Adrenal gland (tissue), 12 donors: ENCODE data around the gene FBL. TPM values are rescaled to one million over a fixed set of nuclear protein-coding genes. Genes with fewer than 3 reads are reported as not detected.

ENCODE experiments used
- DNase-seq, 7 donors: peaks; one replicate each; pipeline ENCODE4 v3.0.0-alpha.2; 2019 to 2020
- H3K27ac ChIP-seq, 5 donors: fragments of 200-600 bp; sonication (generic) in 4 of 5; 1 replicate in 3 of 5; 2 replicates in 2 of 5; pipeline versions ENCODE4 v1.5.1 to v1.8.0; 2016 to 2020; ENCODE audit warnings: mild to moderate bottlenecking in 1 of 5
- H3K27me3 ChIP-seq: fragments of 200-600 bp; 2 replicates; pipeline ENCODE4 v1.8.0; 2021
- H3K36me3 ChIP-seq, 2 donors: fragments of 200-600 bp; replicated peaks in 1 of 2; 1 replicate in 1 of 2; 2 replicates in 1 of 2; pipeline versions ENCODE4 v1.5.1 to v1.8.0; 2018 to 2022
- H3K4me1 ChIP-seq, 2 donors: fragments of 200-600 bp; replicated peaks in 1 of 2; 1 replicate in 1 of 2; 2 replicates in 1 of 2; pipeline versions ENCODE4 v1.5.1 to v1.8.0; 2018 to 2021
- H3K4me3 ChIP-seq, 4 donors: fragments of 200-600 bp; sonication (generic) in 3 of 4; one replicate each; pipeline ENCODE4 v1.5.1; 2016 to 2018
- H3K9me3 ChIP-seq, 3 donors: fragments of 200-600 bp; sonication (generic) in 1 of 3; replicated peaks in 1 of 3; 1 replicate in 2 of 3; 2 replicates in 1 of 3; pipeline versions ENCODE4 v1.5.1 to v1.8.0; 2016 to 2021
- CTCF ChIP-seq, 6 experiments: fragments of 450-650 bp in 4 of 6; fragments of 200-600 bp in 2 of 6; sonication (generic) in 1 of 6; IDR thresholded peaks; 1 replicate in 5 of 6; 2 replicates in 1 of 6; pipeline versions ENCODE4 v1.5.1 to v1.8.0; 2016 to 2021; ENCODE audit warnings: antibody characterized with exemption in 6 of 6, mild to moderate bottlenecking in 2 of 6, moderate library complexity in 1 of 6
- POLR2A ChIP-seq, 2 donors: fragments of 450-650 bp; IDR thresholded peaks; one replicate each; pipeline ENCODE4 v1.6.1; 2017; ENCODE audit warnings: antibody characterized with exemption in 2 of 2, mild to moderate bottlenecking in 2 of 2, moderate library complexity in 1 of 2
- WGBS, 4 donors: extraction: QIAGEN DNeasy Blood & Tissue Kit in 2 of 4; methylation state at CpG; one replicate each; pipeline versions ENCODE4 v1.1.5 to v1.1.7; 2013 to 2017; 5-methylcytosine and 5-hydroxymethylcytosine counted together
- intact Hi-C, 2 donors: fragments of 100-400 bp; cut with DNase I; formaldehyde crosslinking; loops; one replicate each; pipeline versions ENCODE4 v1.14.1 to v1.15.0; 2022 to 2023
- polyA plus RNA-seq, 3 donors: library from polyadenylated mRNA; stranded (reverse); fragments of 200-250 nt in 2 of 3; fragments of 350-450 nt in 1 of 3; fragmentation: Illumina TruSeq in 1 of 3; extraction: RNeasy Lipid Tissue Mini Kit (QIAGEN cat#74804) in 1 of 3; gene quantifications; one replicate each; pipeline ENCODE4 v1.2.3, GENCODE V29; 2013 to 2014
- total RNA-seq, 9 donors: library from RNA; depleted of rRNA in 4 of 9; stranded (reverse); fragments of >200 nt in 4 of 9; fragments of 120-200 nt in 1 of 9; fragmentation: NEBNext Ultra II Directional in 1 of 9; extraction: Animal tissue kit (Norgen Biotek cat#: 25700) in 1 of 9; gene quantifications; one replicate each; pipeline versions ENCODE4 v1.1.0 to v1.2.4, GENCODE V29; 2013 to 2023
- donor health status: healthy with polysubstance abuse.
- donor health status: Bipolar disorder and iron deficiency.
- donor health status: DM: yes; HTN: yes; CAD: no.
- donor health status: DM: no; HTN: no; CAD: no.
- donor health status: DM: no; HTN: no; CAD: no.
- donor health status: DM: yes; HTN: yes; CAD: no.

FBL gene
- total and polyA plus RNA-seq, 12 donors: 52.4 to 228 (median 114) TPM

- H3K36me3 ChIP-seq: no peaks in the 10 kb centered on the region
- WGBS, 4 donors: 80 to 90% (median 89%) methylated on average over 2 of the region's 2 CpGs
- no peaks in the 10 kb centered on the region for H3K4me1 ChIP-seq
- TF ChIP-seq CTCF (IDR thresholded peaks at IDR 0.05) (no peak), POLR2A (IDR thresholded peaks at IDR 0.05) (no peak)
- no peak overlapping the region for H3K27ac ChIP-seq
- no peaks in the 10 kb centered on the region for H3K27me3 ChIP-seq
- H3K9me3 ChIP-seq: no peaks in the 10 kb centered on the region
- no peak overlapping the region for H3K4me3 ChIP-seq
- DNase-seq: no peak
- intact Hi-C loops: no loop called here
Measured at GRCh38 chr19:39865186-39865585, 19.0 kb upstream of the FBL start.

DNA sequence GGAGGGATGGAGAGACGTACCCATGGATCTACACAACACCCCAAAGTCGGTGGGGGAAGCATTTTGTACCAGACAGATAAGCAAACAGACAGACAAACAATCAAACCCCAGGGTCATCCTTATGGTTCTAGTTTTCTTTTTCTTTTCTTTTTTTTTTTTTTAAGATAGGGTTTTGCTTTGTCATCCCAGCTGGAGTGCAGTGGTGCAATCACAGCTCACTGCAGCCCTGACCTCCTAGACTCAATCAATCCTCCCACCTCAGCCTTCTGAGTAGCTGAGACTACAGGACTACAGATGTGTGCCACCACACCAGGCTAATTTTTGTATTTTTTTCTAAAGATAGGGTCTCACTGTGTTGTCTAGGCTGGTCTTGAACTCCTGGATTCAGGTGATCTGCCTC, 17.9 kb upstream of the FBL start:
- Histone ChIP-seq H3K4me3 (no peak overlapping the region), H3K9me3 (no peaks in the 10 kb centered on the region), H3K27me3 (no peaks in the 10 kb centered on the region), H3K27ac (no peak overlapping the region), H3K36me3 (no peaks in the 10 kb centered on the region), H3K4me1 (no peaks in the 10 kb centered on the region)
- 61 to 82% (median 69%) methylated on average over 2 of the region's 2 CpGs for WGBS, 4 donors
- no peak for DNase-seq
- intact Hi-C loops: no loop called here
- no peak for TF ChIP-seq POLR2A (IDR thresholded peaks at IDR 0.05)
- no peak for TF ChIP-seq CTCF (IDR thresholded peaks at IDR 0.05)

DNA sequence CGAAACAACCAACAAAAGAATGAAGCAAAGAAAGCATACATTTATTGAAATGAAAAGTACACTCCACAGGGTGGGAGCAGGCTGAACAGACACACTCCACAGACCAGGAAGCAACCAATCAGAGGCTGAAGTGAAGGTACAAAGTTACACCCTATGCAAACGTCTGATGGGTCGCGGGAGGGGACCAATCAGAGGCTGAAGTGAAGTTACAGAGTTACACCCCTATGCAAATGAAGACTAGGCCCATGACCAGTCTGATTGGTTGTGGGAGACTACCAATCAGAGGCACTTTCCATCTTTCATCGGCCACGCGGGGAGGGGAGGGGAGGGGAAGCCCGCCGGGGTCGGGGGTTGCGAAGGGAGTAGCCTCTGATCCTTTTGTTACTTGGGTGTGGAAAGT, 12.4 kb upstream of the FBL start:
- intact Hi-C loops: no loop called here
- Histone ChIP-seq H3K27ac (no peak overlapping the region), H3K9me3 (no peaks in the 10 kb centered on the region), H3K36me3 (no peaks in the 10 kb centered on the region), H3K4me3 (peak overlapping the region in 1 of 4 donors; percentile 13), H3K27me3 (no peaks in the 10 kb centered on the region), H3K4me1 (no peaks in the 10 kb centered on the region)
- 21 to 66% (median 42%) methylated on average over 11 of the region's 11 CpGs for WGBS, 4 donors
- TF ChIP-seq CTCF (IDR thresholded peaks at IDR 0.05) (no peak), POLR2A (IDR thresholded peaks at IDR 0.05) (no peak)
- DNase-seq: peak in 1 of 7 donors; percentile 40

- Histone ChIP-seq H3K4me1 (no peaks in the 10 kb centered on the region), H3K4me3 (no peak overlapping the region)
- WGBS, 4 donors: 81 to 93% (median 87%) methylated on average over 7 of the region's 7 CpGs
Measured at GRCh38 chr19:39852882-39853281, 6.7 kb upstream of the FBL start.

More at GRCh38 chr19:39852882-39853281, 6.7 kb upstream of the FBL start:
- Histone ChIP-seq H3K36me3 (no peaks in the 10 kb centered on the region), H3K27me3 (no peaks in the 10 kb centered on the region), H3K27ac (no peak overlapping the region), H3K9me3 (no peaks in the 10 kb centered on the region)
- no peak for TF ChIP-seq POLR2A (IDR thresholded peaks at IDR 0.05)
- no peak for TF ChIP-seq CTCF (IDR thresholded peaks at IDR 0.05)
- intact Hi-C loops: no loop called here
- no peak for DNase-seq
